AG08395 (cell line): ENCODE measurements around the gene ZXDC.

Source experiments
- DNase-seq: peaks from one replicate; pipeline ENCODE4 v3.0.0; 2012; ENCODE audit warnings: mixed read lengths, low spot score

ZXDC gene

DNA sequence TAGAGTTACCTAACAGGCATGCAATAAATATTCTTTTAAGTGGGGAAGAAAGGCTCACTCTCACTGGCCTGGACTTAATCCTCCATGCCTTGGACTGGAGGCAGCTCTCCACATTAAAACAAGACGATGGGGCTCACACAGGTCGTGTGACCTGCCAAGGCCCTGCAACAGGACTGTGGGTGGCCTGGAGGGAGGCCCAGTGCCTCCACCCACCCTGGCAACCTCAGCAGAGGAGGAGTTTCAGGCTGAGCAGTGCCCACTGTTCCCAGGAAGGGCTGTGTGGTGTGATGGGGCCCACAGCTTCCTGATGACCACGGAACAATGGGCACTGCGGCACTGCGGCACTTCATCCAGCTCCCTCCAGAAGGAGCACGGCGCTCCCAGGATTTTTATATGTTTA lies 36.3 kb upstream of the ZXDC start:
- DNase-seq, result no peak

DNA sequence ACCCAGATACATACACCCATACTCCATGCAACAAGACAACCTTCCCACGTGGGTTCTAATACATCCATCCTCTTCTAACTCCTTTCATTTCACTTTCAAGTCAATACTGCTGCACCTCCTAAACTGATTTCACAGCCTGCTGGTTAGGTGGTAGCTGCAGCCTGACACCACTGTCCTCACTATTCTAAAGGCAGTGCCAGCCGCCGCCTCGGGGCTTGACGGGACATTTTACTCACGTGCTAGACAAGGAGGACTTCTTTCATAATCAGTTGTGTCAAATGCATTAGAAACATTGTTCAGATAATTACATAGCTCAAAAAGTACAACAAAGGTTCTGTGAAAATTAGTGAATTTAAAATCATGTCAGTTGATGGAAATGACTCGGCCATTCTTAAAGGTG lies 35.6 kb upstream of the ZXDC start:
- no peak for DNase-seq

DNA sequence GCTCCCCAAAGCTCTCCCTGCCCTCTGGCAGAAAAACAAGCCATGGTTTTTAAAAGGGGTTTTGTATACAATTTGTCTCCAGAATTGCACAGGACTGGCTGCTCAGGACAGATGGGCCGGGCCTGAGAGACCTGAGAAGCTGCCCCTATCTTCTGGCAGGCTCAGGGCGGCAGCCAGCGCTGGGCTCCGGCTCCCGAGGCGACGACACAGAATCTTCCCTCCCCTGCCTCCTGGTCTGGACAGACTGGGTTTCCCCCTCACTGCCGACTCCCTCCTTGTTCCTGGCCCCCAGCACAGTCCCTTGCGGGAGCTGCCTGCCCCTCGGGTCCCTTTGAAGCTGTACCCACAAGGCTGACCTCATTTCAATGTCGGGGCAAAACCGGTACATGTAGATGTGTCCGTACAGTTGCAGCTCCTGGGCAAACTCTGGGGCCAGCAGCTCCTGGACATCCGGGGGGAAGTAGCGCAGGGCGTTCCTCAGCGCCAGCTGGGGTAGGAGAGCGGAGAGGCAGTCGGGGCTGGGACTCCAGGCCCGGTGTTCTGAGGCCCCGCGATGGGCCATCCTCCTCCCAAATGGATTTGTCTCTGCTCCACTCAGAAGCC lies 34.7 kb upstream of the ZXDC start:
- DNase-seq, result no peak

DNA sequence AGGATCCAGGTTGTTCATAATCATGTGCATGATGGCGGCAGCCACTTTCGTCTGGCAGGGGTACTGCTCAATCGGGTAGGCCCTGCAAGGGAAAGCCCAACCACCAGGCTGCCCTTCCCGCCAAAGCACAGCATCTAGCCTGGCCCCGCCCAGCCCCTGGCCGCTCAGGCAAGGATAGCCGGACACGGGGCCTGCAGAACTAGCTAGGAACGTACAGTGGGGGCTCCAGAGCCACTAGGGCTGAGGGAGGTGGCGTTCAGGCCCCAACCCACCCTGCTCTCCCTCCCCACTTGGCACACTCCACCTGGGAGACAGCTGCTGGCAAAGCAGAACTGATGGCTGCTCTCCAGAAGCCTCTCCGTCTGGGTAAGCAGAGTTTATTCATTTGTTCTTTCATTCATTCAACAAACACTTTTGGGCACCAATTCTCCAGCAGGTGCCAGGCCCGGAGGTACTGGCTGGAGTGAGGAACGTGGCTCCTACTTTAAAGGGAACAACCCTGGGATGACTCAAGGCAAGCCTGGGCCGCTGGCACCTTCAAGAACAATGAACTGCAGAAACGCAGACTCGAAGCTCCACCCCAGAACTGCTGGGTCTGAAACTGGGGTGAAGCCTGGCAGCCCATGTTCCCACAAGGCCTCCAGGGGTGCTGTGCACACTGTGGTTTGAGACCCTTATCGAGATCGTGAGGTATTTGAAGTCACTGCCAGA lies 34.1 kb upstream of the ZXDC start:
- DNase-seq, result no peak

DNA sequence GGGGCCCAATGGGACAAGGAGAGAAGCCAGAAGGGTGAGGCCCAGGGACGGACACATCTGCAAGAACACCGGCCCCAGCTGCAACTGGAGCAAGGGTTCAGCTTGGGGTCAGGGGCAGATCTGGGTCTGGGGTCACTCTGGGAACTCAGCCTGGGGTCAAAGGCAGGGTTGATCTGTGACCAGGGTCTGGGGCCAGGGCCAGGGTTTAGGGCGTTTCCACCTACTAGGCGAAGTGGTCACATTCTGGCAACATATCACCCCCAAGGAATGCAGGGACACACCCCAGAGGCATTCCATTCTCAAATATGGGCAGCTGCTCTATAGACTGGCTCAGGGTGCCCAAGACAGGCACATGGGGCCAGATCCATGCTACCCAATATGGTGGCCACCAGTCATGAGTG lies 32.9 kb upstream of the ZXDC start:
- DNase-seq, result peak; percentile 60

DNA sequence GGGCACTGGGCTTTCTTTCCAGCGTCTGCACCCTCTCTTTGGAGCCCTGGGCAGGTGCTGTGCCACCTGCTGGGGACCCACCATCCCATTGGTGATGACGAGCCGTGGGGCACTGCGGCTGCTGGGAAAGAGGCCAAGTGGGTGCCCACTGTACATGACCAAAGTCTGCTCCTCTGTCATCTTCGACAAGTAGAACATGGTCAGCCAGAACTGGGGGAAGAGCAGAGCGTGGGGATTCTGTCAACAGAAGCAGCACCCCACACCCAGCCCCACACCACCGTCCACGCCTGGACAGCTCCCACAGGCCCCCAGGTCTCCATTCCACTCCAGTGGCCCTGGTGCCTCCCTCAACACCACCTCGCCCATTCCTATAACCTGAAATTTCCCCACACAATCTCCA lies 32.2 kb upstream of the ZXDC start:
- no peak for DNase-seq

DNA sequence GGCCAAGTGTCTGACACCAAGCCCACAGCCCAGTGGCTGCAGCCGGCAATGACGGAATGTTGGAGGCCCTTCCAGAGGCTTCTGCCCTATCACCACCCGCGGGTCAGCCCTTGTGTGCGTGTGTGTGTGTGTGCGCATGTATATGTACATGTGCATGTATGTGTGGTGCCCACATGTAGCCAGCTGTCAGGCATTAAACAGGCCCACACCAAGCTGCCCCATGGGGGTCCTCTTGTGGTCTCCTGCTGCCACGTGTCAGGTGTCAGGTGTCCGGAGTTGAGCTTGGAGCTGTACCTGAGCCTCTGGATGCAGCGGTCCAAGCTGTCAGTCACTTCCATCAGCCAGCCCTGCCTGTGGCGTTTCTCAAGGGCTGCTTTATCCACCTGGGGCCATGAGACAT lies 28.0 kb upstream of the ZXDC start:
- no peak for DNase-seq

DNA sequence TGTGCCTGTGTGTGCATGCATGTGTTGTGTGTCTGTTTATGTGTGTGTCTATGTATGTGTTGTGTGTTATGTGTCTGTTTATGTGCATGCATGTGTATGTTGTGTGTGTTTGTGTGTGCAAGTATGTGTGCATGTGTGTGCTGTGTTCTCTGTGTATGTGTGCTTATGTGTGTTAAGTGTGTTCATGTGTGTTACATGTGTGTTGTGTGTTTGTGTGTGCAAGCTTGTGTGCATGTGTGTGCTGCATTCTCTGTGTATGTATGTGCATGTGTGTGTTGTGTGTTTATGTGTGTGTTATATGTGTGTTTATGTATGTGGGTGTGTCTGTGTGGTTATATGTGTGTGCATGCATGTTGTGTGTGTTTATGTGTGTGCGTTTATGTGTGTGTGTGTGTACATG lies 27.0 kb upstream of the ZXDC start:
- no peak for DNase-seq

DNA sequence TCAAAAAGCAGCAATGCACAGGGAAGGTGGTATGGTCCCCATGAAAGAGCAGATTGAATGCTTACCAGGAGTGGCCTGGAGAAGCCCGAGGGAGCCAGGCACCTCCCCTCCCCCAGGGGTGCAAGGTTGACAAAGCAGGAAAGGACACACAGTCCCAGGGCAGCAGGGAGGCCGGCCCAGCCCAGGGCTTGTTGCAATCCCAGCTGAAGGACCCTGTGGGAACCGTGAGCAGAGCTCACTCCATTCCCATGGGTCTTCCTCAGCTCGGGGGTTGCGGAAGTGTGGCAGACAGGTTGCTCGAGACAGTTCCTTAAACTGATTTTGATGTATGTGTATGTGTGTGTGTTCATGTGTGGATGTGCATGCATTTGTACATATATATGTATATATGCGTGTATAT lies 26.0 kb upstream of the ZXDC start:
- no peak for DNase-seq

DNA sequence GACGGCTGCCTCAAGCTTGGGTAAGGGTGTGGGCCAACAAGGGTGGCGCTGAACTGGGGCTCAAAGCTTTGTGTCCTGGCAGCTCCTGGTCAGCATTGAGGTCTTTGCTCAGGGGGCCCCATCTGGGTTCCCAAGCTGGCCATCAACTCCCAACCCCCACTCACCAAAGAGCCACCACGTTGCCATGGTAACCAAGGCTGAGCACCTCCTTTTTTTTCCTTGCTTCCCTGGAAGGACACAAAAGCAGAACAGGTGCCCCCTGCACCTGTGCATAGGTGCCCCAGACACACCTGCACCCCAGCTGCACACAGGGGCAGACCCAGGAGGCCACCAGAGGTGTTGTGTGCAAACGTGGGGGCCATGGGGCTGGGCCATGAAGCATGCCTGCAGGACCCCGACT lies 25.4 kb upstream of the ZXDC start:
- DNase-seq, result no peak

DNA sequence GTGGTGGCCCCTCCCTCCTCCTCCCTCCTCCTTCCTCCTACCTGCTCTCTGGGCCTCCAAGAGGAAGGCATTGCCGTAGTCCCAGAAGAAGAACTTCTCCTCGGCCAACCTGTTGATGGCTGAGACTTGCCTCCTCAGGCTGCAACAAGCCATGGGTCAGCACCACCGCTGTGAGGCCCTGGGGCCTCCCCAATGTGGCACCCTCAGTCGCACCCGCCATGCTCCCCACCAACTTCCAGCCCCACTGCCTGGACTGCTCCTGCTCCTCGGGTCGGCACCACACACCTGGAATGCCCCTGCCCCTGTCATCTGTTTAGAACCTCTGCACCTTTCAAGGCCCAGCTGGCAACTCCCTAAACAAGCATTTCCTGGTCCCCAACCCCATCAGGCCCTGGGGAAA lies 24.3 kb upstream of the ZXDC start:
- no peak for DNase-seq

DNA sequence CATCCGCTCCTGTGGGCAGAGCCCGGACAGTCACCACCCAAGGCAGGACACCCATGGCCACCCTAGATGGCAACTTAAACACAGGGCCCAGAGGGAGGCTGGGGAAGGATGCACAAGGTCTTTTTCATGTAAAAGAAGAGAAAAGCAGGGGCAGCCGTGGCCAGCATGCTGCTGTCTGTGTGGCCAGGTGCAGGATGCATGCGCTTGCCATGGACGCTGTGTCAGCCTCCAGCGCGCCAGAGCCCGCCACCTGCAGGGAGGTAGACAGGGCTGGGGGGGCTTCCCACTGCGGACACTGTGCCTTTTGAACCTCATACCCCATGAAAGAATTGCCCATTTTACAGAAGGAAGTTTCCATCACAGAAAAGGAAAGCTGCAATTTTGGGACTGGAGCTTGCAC lies 23.7 kb upstream of the ZXDC start:
- no peak for DNase-seq

DNA sequence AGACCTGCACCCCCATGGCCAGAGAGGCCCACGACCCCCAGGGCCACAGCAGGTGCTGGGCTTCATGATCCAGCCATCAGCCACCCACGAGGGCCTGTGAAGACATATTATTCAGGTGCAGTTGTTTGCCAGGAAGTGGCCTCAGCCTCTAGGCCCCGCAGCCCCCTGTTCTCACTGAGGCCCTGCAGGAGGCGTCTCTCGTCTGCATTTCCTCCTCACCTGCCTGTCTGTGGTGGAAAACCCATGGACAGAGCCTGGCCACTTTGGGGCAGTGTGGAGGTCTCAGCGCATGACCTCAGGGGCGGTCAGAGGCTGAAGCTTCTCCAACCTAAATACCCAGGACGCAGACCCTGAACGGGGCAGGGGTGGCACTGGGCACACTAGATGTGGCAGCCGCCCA lies 23.2 kb upstream of the ZXDC start:
- DNase-seq, result no peak

DNA sequence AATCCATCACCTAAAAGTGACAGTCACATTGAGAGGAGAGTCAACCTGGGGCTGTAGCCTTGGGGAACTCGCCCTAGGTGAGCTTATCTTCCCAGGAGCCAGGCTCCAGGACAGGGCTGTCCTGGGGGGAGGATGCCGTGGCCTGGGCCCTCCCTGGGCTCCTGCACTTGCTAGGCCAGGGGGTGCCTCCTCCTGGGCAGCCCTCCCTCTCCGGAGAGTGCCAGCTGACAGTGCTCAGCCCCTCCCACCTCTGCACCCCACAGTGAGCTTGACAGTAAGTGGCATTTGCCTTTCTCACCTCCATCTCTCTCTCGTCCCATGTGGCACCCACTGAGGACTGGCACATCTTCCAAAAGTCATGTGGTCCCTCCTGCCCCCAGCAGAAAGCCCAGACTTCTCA lies 22.8 kb upstream of the ZXDC start:
- no peak for DNase-seq

DNA sequence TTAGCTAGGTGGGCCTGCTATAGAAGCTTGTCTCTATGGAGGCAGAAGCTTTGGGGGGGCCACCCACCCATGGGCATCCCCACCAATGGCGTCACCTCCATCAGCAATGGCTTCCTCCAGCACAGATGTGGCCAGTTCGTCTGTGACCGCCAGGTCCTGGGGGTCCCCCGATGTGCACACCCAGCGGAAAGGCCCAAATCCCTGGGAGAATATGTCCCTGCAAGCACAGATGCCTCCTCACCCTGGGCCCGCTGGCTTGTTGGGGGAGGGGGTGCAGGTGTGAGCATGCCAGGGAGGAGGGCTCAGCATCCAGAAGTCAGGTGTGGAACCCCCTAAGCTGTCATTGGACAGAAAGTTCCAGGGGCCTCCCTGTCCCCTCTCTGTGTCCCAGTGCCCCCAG lies 22.3 kb upstream of the ZXDC start:
- no peak for DNase-seq

DNA sequence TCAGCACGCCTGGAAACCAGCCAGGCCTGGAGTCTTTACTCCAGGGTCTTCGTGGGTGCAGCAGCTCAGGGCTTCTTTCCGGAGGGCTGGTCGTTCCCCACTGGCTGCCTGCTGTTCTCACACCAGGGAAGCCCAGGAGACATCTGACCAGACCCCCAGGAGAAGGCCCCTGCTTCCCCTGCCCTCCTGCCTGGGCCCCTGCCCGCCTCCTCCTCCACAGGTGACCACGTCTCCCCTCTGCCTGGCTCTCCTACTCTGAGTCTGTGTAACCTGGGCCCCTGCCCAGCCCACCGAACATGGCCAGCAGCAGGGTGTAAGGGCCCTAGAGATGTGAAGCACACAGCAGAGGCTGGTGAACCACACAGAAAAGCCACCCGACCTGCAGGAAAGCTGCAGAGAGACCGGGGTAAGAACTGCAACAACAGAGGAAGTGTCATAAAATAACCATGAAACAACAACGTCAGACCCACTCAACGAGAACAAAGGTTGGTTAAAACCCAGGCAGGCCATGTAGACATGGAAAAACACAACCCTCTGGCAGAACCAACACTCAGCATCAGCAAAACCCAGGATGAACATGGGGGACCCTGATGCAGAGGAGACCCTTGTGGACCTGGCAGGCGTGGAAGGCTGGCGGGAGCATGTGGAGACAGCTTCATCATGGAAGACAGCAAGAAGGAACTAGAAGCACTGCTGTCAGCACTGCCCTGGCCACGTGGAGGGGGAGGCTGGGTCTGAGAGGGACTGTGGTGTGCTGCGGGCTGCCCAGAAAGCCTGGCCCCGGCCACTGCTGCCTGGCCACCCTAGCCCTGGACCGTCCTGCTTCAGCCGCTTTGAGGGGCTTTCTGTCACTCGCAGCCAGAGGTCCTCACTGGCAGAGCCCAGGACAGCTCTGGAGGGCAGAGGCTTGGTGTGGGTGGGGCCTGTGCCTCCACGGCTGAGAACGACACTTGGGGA lies 21.5 kb upstream of the ZXDC start:
- DNase-seq, result no peak

DNA sequence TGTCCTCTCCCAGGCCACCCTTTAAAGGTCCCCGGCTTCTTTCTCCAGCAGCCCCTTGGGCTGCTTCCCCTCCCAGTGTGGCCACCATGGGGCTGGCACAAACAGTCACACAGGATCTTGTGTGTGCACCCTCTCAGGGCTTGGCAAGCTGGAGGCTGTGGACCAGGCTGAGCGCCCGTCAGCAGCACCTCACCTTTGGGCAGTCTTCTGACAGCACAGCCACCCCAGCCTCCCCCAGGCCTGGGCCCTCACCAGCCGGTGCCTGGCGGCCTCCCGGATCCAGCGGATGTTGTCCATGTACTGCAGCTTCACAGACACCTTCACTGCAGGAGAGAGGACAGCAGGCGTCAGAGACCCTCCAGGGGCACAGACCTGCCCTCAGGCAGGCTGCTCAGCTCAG lies 20.1 kb upstream of the ZXDC start:
- no peak for DNase-seq

DNA sequence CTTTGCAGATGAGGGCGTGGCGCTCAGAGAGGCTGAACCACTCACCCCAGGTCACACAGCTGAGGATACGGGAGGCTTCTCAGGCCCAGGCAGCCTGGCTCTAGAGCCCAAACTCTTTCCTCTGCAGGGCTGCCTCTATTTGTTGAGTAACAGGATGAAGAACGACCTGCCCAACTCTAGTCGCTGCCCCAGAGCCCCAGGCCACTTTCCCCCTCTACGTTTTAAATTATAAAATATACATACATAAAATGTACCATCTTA lies 19.2 kb upstream of the ZXDC start:
- DNase-seq, result no peak

DNA sequence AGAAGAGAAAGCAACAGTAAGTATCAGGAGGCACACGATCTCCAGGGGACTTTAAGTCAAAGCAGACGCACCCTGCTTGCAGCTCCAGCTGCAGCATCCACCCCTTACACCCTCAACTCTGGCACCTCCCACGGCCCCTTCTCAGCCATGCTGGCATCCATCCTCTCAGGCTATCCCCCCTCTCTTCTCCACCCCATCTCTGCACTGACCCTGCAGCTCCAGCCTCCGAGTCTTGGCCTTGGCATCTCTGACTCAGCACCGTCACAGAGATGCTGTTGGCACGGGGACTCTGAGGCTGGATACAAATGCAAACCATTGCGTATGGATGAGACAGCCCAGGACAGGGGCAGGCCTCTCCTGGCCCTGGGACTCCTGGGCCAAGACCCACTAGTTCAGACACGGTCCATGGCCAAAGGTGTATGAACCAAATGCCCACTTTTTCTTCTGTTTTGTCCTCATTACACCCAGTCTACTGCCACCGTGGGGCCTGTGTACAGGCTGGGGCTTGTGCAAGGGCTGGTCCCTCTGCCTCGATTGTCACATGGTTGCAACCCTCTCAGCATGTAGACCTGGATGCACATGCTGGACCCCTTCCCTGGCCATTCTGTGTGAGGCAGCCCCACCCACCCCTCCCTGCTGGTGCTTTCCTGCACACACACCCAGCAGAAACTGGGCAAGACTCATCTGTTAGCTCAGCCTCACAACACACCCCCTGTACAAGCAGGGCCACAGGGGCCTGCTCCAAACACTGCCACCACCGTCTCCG lies 18.7 kb upstream of the ZXDC start:
- peak; percentile 68 for DNase-seq

DNA sequence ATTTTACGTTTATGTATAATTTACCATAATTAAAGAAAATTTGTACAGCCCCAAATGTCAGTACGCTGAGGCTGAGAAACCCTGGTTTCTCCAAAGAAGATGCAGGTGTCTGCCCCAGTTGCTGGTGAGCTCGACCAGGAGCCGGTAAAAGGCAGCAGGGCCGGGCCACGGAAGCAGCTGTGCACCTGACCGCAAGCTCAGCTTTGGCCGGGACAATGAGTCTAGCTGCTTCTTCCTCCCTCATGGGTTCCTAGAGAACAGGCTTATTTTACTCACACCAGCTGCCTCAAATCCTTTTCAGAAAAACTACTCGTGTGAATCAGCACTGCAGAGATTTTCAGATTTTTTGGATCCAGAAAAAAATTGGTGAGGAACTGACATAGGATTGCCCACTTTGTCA lies 18.0 kb upstream of the ZXDC start:
- no peak for DNase-seq

DNA sequence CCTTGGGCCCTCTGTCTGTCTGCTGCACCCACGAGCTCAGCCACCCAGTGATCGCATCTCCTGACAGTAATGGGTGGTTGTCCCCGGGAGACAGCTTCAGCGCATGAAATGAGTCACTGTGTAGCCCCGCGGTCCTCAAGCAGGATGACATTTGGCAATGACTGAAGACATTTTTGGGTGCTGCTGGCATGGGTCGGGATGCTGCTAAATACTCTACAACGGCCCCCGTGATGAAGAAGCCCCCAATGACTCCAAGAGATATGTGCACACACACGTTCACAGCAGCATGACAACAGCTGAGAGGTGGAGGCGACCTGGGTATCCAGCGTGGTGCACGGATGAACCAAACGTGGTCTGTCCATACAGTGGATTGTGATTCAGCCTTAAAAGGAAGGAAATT lies 17.4 kb upstream of the ZXDC start:
- no peak for DNase-seq

DNA sequence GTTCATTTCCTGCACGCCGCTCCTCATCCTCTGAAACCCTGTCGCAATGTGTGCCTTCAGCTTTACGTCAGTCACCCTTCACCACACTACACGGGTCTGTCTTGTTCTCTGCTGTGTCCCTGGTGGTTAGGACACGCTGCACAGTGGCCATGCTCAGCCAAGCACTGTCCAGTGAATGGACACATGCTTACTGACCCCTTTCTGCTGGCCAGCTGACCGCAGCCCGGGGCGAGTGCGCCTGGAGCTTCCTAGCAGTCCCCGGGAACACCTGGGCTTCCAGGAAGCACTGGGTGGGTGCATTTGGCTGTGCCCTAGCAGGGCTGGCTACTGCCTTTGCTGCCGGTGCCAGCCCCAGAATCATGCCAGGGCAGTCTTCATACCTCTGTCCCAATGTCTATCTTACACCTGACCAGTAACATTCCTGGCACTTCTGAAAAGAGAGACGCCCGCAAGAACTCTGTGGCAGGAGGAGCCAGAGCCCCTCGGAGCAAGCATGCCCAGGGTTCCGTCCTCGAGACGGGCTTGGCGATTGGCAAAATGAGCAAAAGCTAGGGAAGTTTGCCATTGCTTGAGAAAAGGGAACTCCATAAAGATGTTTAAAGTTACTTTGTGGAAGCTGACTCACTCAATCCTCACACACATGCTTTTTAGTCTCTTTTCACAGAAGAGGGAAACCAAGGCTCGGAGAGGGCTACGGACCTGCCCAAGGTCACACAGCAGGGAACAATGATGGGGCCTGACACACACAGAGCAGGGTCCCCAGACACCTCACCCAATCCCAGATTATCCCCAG lies 15.7 kb upstream of the ZXDC start:
- no peak for DNase-seq
